ENCODE results near the gene CFAP410. TPM values are rescaled to one million over a fixed set of nuclear protein-coding genes. Genes with fewer than 3 reads are reported as not detected.

CFAP410 gene
- total and polyA plus RNA-seq, 2 of the 4 experiments (the other 2 are of a cell fraction) = 3.8 to 10.3 TPM

DNA sequence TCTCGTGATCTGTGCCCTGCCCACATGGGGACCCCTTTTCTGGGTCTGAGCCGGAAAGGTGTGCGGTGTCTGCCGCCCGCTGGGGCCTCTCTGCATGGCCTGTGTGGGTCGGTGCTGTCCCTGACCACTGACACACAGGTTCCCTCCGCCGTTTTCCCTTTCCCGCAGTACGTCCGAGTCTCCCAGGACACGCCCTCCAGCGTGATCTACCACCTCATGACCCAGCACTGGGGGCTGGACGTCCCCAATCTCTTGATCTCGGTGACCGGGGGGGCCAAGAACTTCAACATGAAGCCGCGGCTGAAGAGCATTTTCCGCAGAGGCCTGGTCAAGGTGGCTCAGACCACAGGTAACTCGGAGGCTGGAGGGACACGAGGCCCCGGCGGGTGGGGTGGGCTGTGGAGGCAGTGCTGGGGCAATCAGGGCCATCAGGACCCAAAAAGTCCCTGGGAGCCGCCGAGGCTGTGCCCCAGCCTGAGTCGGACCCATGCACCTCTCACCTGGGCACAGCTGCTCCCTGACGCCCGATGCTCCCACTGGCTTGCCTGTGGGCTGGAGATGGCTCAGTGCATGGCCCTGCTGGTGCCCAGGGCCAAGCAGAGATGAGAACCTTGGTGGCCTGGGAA lies 27.5 kb upstream of the CFAP410 start:
- no peak overlapping the region for H2AK5ac ChIP-seq (ENCODE audit: low read depth, low read length)
- no peak overlapping the region for H3K9ac ChIP-seq (ENCODE audit: low read depth, low read length)
- H3K23ac ChIP-seq (ENCODE audit: low read depth, low read length) = no peak overlapping the region
- H3K36me3 ChIP-seq (ENCODE audit: control insufficient read depth, insufficient read depth, low read length) = no peaks in the 10 kb centered on the region
- H4K8ac ChIP-seq (ENCODE audit: low read depth in 2 of 2, low read length in 2 of 2) = no peak overlapping the region
- WGBS, 2 experiments (ENCODE audit: extremely low coverage in 2 of 2, insufficient read length in 1 of 2) = 33% methylated on average over 1 of the region's 28 CpGs; no CpG with 5 or more reads in 1 of the 2 experiments
- H2BK20ac ChIP-seq (ENCODE audit: low read depth, low read length) = no peak overlapping the region
- H3K4ac ChIP-seq (ENCODE audit: low read depth, low read length) = no peak overlapping the region
- no peak for ATAC-seq (ENCODE audit: low read depth)
- no peak for DNase-seq
- no peak overlapping the region for H4K91ac ChIP-seq (ENCODE audit: insufficient read depth, low read depth, low read length)
- H2BK120ac ChIP-seq (ENCODE audit: low read depth, low read length) = no peak overlapping the region
- H2AK9ac ChIP-seq (replicated peaks; ENCODE audit: low read depth, low read length, poor library complexity) = no peak overlapping the region
- ChIA-PET CTCF (no interaction called here), POLR2A (ENCODE audit: unreplicated experiment) (no interaction called here)
- TF ChIP-seq, protein P1, sequence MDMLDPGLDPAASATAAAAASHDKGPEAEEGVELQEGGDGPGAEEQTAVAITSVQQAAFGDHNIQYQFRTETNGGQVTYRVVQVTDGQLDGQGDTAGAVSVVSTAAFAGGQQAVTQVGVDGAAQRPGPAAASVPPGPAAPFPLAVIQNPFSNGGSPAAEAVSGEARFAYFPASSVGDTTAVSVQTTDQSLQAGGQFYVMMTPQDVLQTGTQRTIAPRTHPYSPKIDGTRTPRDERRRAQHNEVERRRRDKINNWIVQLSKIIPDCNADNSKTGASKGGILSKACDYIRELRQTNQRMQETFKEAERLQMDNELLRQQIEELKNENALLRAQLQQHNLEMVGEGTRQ (IDR thresholded peaks at IDR 0.05; ENCODE audit: low read depth, low read length) = no peak
- TF ChIP-seq, protein P2, sequence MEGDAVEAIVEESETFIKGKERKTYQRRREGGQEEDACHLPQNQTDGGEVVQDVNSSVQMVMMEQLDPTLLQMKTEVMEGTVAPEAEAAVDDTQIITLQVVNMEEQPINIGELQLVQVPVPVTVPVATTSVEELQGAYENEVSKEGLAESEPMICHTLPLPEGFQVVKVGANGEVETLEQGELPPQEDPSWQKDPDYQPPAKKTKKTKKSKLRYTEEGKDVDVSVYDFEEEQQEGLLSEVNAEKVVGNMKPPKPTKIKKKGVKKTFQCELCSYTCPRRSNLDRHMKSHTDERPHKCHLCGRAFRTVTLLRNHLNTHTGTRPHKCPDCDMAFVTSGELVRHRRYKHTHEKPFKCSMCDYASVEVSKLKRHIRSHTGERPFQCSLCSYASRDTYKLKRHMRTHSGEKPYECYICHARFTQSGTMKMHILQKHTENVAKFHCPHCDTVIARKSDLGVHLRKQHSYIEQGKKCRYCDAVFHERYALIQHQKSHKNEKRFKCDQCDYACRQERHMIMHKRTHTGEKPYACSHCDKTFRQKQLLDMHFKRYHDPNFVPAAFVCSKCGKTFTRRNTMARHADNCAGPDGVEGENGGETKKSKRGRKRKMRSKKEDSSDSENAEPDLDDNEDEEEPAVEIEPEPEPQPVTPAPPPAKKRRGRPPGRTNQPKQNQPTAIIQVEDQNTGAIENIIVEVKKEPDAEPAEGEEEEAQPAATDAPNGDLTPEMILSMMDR (conservative IDR thresholded peaks at IDR 0.05; ENCODE audit: low read depth, low read length) = no peak
- in situ Hi-C loops (cut with MboI; ENCODE audit: low sequenced_read_pairs) (no loop called here), dilution Hi-C loops (cut with HindIII; ENCODE audit: low sequenced_read_pairs, unreplicated experiment) (no loop called here), intact Hi-C loops (cut with micrococcal nuclease) (no loop called here)
- H3K4me2 ChIP-seq (ENCODE audit: low read depth, low read length) = no peak overlapping the region
- no peak overlapping the region for H3K14ac ChIP-seq (replicated peaks; ENCODE audit: low read depth, low read length)
- H3K18ac ChIP-seq (ENCODE audit: low read depth, low read length) = no peak overlapping the region
- no peak overlapping the region for H2BK15ac ChIP-seq (ENCODE audit: low read depth, low read length)
- H3K9me1 ChIP-seq (ENCODE audit: insufficient read depth, low read length) = no peaks in the 10 kb centered on the region
- peaks cover 3% of the 10 kb centered on the region; the same call in 1 of the 2 replicates for H3K27me3 ChIP-seq (ENCODE audit: control insufficient read depth, insufficient read depth, low read length)
- H2AFZ ChIP-seq (replicated peaks; ENCODE audit: low read length, poor library complexity) = no peak overlapping the region
- H3K79me1 ChIP-seq (ENCODE audit: low read depth in 1 of 2, low read length in 2 of 2) = no peaks in the 10 kb centered on the region
- no peak overlapping the region for H3K27ac ChIP-seq (ENCODE audit: insufficient read depth, low read length)
- H4K5ac ChIP-seq (ENCODE audit: low read depth, low read length) = no peak overlapping the region
- H2BK5ac ChIP-seq (ENCODE audit: low read depth, low read length, poor library complexity, severe bottlenecking) = no peak overlapping the region
- no peak overlapping the region for H3K4me3 ChIP-seq (ENCODE audit: insufficient read depth, low read depth, low read length)
- peaks cover 6% of the 10 kb centered on the region for H3K9me3 ChIP-seq (ENCODE audit: control insufficient read depth, insufficient read depth, low read length)
- H3K4me1 ChIP-seq (ENCODE audit: control insufficient read depth, insufficient read depth, low read length) = no peaks in the 10 kb centered on the region
- H3K56ac ChIP-seq (ENCODE audit: extremely low read depth, insufficient read depth, low read length) = no peak overlapping the region
- no TSS peak for BruUV-seq (replicated peaks)
- H4K20me1 ChIP-seq (ENCODE audit: insufficient read depth, low read length) = no peaks in the 10 kb centered on the region
